ENCODE measurements around the gene PAMR1.

GRCh38 chr11:35516403-35516802, 9.0 kb downstream of the PAMR1 start:
- no peak for TF ChIP-seq CTCF (IDR thresholded peaks at IDR 0.05)
- no peak for TF ChIP-seq POLR2A (IDR thresholded peaks at IDR 0.05)
- TF ChIP-seq EP300 (IDR thresholded peaks at IDR 0.05) = no peak
